Endodermal cell (in vitro differentiated cells): ENCODE results near the gene RIMKLA. TPM values are rescaled to one million over a fixed set of nuclear protein-coding genes. Genes with fewer than 3 reads are reported as not detected.
A peak's percentile ranks its signal among the peaks of the same experiment; 100 is the strongest.

Experiments used
- DNase-seq: peaks from one replicate; pipeline ENCODE4 v3.0.0-alpha.2; 2017
- H3K27ac ChIP-seq: 2 replicates; pipeline ENCODE4 v1.5.1; 2013; ENCODE audit warnings: mild to moderate bottlenecking, low read depth, low read length, moderate library complexity
- H3K27me3 ChIP-seq: 2 replicates; pipeline ENCODE4 v1.6.1; 2013; ENCODE audit warnings: mild to moderate bottlenecking, low read length, moderate library complexity; ENCODE audit not compliant: insufficient read depth, control insufficient read depth, poor library complexity, severe bottlenecking
- H3K36me3 ChIP-seq: 2 replicates; pipeline ENCODE4 v1.7.0; 2013; ENCODE audit warnings: mild to moderate bottlenecking, low read length, moderate library complexity; ENCODE audit not compliant: control insufficient read depth, insufficient read depth
- H3K4me1 ChIP-seq: one replicate; pipeline ENCODE4 v1.7.0; 2013; ENCODE audit warnings: low read length; ENCODE audit not compliant: control insufficient read depth, insufficient read depth
- H3K4me3 ChIP-seq: 2 replicates; pipeline ENCODE4 v1.5.1; 2013; ENCODE audit warnings: mild to moderate bottlenecking, low read length, moderate library complexity
- H3K9ac ChIP-seq: 2 replicates; pipeline ENCODE4 v1.6.1; 2013; ENCODE audit warnings: mild to moderate bottlenecking, low read length, moderate library complexity; ENCODE audit not compliant: poor library complexity, severe bottlenecking; ENCODE audit errors: extremely low read depth
- H3K9me3 ChIP-seq: 2 replicates; pipeline ENCODE4 v1.6.1; 2013; ENCODE audit warnings: mild to moderate bottlenecking, low read length, moderate library complexity; ENCODE audit not compliant: control insufficient read depth
- H3K27ac Mint-ChIP-seq: 2 replicates; pipeline ENCODE4 v1.8.0; 2020; ENCODE audit warnings: mixed read lengths
- H3K27me3 Mint-ChIP-seq: 2 replicates; pipeline ENCODE4 v1.8.0; 2021; ENCODE audit warnings: mild to moderate bottlenecking, mixed read lengths; ENCODE audit not compliant: insufficient read depth
- H3K36me3 Mint-ChIP-seq: 2 replicates; pipeline ENCODE4 v1.8.0; 2020; ENCODE audit warnings: low read depth, mixed read lengths
- H3K4me1 Mint-ChIP-seq: 2 replicates; pipeline ENCODE4 v1.8.0; 2020; ENCODE audit warnings: mixed read lengths
- H3K4me3 Mint-ChIP-seq: 2 replicates; pipeline ENCODE4 v1.8.0; 2020; ENCODE audit warnings: mild to moderate bottlenecking, moderate library complexity, mixed read lengths
- H3K9me3 Mint-ChIP-seq: 2 replicates; pipeline ENCODE4 v1.8.0; 2020; ENCODE audit warnings: mild to moderate bottlenecking, mixed read lengths
- WGBS, 2 experiments: methylation state at CpG; one replicate each; pipeline versions ENCODE4 v1.1.5 to v1.1.7; 2013; ENCODE audit warnings: missing lambda C conversion rate in 2 of 2, mixed read lengths in 1 of 2; ENCODE audit not compliant: insufficient coverage in 1 of 2, insufficient read length in 1 of 2; 5-methylcytosine and 5-hydroxymethylcytosine counted together
- total RNA-seq, 2 donors: library from RNA; stranded (reverse); fragmentation: NEBNext Ultra II Directional in 1 of 2; extraction: Animal tissue kit (Norgen Biotek cat#: 25700) in 1 of 2; gene quantifications; 2 replicates in 1 of 2; 3 replicates in 1 of 2; pipeline ENCODE4 v1.2.1, GENCODE V29; 2021
- TF ChIP-seq, protein P1 (sequence below): fragments of 200-600 bp; sonication (generic); conservative IDR thresholded peaks from 2 replicates; pipeline ENCODE4 v1.5.0; 2021; ENCODE audit warnings: antibody characterized with exemption, mild to moderate bottlenecking

RIMKLA gene
- total RNA-seq, 2 donors from 2014 or later = 0.73 to 1.9 TPM

DNA sequence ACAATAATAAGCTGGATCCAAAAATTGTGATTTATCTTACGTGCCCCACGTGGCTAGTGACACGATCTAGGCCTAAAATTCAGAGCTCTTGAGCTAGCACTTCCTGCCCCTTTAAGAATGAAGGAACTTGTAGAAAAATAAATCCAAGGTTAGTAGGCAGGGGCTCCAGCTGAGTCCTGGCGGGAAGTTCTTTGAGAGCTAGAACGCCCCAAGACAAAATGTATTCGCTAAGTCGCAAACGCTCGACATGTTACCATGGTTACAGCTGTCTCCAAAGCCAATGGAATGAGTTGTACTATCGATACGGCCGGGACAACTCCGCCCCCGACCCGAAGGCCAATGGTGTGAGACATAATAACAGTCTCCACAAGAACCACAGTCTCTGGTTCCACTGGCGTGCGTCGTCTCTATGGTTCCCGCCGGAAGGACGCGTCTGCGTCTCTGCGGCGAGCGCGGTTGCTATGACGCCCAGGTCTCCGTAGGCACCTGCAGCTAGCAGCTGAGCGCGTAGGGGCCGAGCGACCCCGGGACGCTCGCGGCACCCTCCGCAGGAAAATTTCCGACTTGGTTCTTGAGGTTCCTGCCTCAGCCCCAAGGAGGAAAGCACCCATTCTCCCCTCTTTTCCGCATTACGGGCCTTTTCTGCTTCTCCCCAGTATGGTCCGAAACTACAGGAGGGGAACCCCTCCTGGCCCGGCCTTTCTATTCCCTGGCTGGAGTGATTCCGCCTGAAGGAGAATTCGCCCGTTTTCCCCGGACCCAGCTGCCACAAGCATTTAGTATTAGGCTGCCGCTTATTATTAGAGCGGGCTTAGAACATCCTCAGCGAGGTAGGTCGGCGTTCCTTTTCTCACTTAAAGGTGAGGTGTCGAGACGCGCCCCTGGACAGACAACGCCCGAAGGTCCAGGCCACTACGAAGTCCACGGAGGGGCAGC lies 82.5 kb downstream of the RIMKLA start, which contains the start of gene CCDC30:
CCDC30 (plus strand) TSS at position 459 of the 936 bp plus-strand sequence. CDS start 17,266 bp downstream, outside the sequence.
- H3K36me3 ChIP-seq = peaks cover 20% of the 10 kb centered on the region
- peak within 1 kb of the TSS; percentile 84 for H3K9ac ChIP-seq
- H3K27me3 Mint-ChIP-seq = peaks cover 7% of the 10 kb centered on the region
- H3K27ac ChIP-seq = peak within 1 kb of the TSS; percentile 77
- H3K4me1 Mint-ChIP-seq = peaks cover 22% of the 10 kb centered on the region
- peak; percentile 99 for DNase-seq
- peak within 1 kb of the TSS; percentile 96 for H3K27ac Mint-ChIP-seq
- peaks cover 2% of the 10 kb centered on the region for H3K4me1 ChIP-seq
- H3K4me3 Mint-ChIP-seq = peak within 1 kb of the TSS; percentile 79
- peaks cover 13% of the 10 kb centered on the region for H3K27me3 ChIP-seq
- H3K4me3 ChIP-seq = peak within 1 kb of the TSS; percentile 88
- WGBS, 2 experiments = 4 to 10% methylated on average over 41 to 59 of the region's 59 CpGs
- no peaks in the 10 kb centered on the region for H3K9me3 Mint-ChIP-seq
- TF ChIP-seq, protein P1, sequence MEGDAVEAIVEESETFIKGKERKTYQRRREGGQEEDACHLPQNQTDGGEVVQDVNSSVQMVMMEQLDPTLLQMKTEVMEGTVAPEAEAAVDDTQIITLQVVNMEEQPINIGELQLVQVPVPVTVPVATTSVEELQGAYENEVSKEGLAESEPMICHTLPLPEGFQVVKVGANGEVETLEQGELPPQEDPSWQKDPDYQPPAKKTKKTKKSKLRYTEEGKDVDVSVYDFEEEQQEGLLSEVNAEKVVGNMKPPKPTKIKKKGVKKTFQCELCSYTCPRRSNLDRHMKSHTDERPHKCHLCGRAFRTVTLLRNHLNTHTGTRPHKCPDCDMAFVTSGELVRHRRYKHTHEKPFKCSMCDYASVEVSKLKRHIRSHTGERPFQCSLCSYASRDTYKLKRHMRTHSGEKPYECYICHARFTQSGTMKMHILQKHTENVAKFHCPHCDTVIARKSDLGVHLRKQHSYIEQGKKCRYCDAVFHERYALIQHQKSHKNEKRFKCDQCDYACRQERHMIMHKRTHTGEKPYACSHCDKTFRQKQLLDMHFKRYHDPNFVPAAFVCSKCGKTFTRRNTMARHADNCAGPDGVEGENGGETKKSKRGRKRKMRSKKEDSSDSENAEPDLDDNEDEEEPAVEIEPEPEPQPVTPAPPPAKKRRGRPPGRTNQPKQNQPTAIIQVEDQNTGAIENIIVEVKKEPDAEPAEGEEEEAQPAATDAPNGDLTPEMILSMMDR = no peak
- H3K36me3 Mint-ChIP-seq = peaks cover 26% of the 10 kb centered on the region
- H3K9me3 ChIP-seq = no peaks in the 10 kb centered on the region

DNA sequence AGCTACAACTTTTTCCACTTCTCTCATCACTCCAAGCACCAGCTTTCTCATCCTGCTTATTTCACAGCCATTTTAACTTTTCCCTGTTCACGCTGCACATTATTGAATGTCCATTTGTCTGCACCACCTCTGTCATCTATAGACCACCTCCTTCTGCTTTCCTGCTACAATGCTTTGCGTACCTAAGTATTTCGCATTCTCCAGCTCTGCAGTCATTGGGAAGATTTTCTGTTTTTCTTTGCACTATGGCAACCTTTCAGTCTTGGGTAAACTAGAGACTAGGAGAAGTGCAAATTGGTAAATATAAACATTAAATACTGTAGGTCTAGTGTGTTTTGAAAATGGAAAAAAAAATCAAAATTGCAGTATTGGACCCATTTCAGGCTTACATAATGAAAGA lies 83.3 kb downstream of the RIMKLA start:
- H3K27me3 Mint-ChIP-seq = peaks cover 7% of the 10 kb centered on the region
- H3K4me1 ChIP-seq = peaks cover 2% of the 10 kb centered on the region
- H3K36me3 Mint-ChIP-seq = peaks cover 19% of the 10 kb centered on the region
- H3K27me3 ChIP-seq = peaks cover 18% of the 10 kb centered on the region
- no peaks in the 10 kb centered on the region for H3K9me3 ChIP-seq
- peaks cover 16% of the 10 kb centered on the region for H3K4me1 Mint-ChIP-seq
- H3K27ac ChIP-seq = no peak overlapping the region
- H3K9me3 Mint-ChIP-seq = no peaks in the 10 kb centered on the region
- no peak for DNase-seq
- H3K27ac Mint-ChIP-seq = peak overlapping the region; percentile 86
- TF ChIP-seq, protein P1 = no peak
- peaks cover 20% of the 10 kb centered on the region for H3K36me3 ChIP-seq
- WGBS, 2 experiments = 89 to 100% methylated on average over 1 to 3 of the region's 3 CpGs
- H3K4me3 Mint-ChIP-seq = peak overlapping the region; percentile 79
- peak overlapping the region; percentile 84 for H3K9ac ChIP-seq
- H3K4me3 ChIP-seq = peak overlapping the region; percentile 88

DNA sequence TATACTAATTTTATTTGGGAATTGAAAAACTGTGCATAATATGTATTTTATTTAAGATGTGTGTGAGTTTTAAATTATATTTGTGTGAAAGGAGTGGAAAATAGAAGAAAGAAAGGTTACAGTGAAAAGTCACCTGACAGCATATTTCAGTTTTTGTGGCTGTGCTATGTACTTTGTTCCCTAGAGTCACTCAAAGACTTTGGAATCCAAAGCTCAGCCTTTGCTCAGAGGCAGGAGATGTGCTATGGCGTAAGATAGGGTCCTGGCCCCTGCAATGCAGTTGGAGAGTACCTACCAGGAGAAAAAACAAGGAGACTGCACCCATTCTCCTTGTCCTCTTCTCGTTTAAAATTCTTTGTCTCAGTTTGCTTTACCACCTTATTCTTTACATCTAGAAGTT lies 85.4 kb downstream of the RIMKLA start:
- WGBS, 2 experiments = 81 to 100% methylated on average over 1 to 2 of the region's 2 CpGs
- Mint-ChIP-seq H3K4me3 (no peak overlapping the region), H3K36me3 (peaks cover 3% of the 10 kb centered on the region), H3K4me1 (peaks cover 16% of the 10 kb centered on the region), H3K27ac (no peak overlapping the region), H3K27me3 (peaks cover 9% of the 10 kb centered on the region), H3K9me3 (no peaks in the 10 kb centered on the region)
- Histone ChIP-seq H3K36me3 (peaks cover 1% of the 10 kb centered on the region), H3K27ac (no peak overlapping the region), H3K27me3 (peaks cover 20% of the 10 kb centered on the region), H3K4me1 (peaks cover 2% of the 10 kb centered on the region), H3K9ac (no peak overlapping the region), H3K4me3 (no peak overlapping the region), H3K9me3 (no peaks in the 10 kb centered on the region)
- TF ChIP-seq, protein P1 = no peak
- DNase-seq = no peak
